ENCODE data around the gene PHACTR3.

DNA sequence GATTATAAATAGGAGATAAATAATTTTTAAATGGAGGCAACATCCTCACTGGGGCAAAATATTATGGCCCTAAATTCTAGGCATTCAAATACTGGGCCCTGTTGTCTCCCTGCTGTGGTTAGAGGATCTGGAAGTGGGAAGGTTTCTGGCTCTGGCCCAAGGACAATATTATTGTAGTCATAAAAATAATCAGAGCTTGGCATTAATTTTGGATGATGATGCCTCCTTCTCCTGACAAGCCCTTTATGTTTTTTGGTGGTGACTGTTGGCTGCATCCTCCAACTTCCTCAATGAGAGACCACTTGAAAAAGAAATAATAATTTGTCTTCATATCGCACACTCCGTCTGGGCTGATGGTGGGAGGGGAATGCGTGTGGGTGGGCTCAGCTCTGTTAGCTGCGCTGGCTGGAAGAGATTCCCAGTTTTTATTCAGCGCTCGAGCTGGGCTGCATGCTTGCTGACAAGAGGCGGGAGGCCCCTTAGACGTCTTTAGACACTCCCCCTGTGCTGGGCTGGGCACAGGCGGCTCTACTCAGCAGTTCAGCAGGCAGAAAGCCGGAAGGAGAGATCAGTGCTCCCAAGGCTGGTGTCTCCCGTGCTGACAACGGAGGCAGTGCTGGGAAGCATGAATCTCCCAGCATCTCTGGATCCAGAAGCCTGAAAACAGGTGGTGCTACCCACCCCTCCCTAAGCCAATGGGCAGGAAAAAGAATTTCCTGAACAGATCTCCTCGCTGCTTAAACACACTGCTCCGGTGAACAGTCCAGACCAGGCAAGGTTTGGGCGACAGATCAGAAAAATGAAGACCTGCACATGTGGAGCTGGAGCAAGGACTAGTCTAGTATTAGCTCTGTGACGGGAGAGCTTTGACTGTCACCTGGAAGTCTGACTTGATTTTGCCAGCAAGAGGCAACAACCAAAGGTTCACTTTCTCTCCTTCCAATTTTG, 231.4 kb downstream of the PHACTR3 start:
- TF ChIP-seq POLR2A (IDR thresholded peaks at IDR 0.05): peak in 1 of 4 donors; percentile 53
- TF ChIP-seq, protein P1, sequence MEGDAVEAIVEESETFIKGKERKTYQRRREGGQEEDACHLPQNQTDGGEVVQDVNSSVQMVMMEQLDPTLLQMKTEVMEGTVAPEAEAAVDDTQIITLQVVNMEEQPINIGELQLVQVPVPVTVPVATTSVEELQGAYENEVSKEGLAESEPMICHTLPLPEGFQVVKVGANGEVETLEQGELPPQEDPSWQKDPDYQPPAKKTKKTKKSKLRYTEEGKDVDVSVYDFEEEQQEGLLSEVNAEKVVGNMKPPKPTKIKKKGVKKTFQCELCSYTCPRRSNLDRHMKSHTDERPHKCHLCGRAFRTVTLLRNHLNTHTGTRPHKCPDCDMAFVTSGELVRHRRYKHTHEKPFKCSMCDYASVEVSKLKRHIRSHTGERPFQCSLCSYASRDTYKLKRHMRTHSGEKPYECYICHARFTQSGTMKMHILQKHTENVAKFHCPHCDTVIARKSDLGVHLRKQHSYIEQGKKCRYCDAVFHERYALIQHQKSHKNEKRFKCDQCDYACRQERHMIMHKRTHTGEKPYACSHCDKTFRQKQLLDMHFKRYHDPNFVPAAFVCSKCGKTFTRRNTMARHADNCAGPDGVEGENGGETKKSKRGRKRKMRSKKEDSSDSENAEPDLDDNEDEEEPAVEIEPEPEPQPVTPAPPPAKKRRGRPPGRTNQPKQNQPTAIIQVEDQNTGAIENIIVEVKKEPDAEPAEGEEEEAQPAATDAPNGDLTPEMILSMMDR (IDR thresholded peaks at IDR 0.05): no peak
- peak in 1 of 2 donors; percentile 53 for TF ChIP-seq POLR2AphosphoS5 (IDR thresholded peaks at IDR 0.05)
